Upper lobe of left lung (tissue), 6 donors: ENCODE measurements around the gene PLEKHG4. TPM values are rescaled to one million over a fixed set of nuclear protein-coding genes. Genes with fewer than 3 reads are reported as not detected.

Experiments
- ATAC-seq, 2 donors: fragments of 200-7000 bp; cut with Tn5 transposase; one replicate each; pipeline ENCODE4 v1.9.1; 2022; ENCODE audit warnings: mild to moderate bottlenecking in 2 of 2, moderate library complexity in 2 of 2; ENCODE audit not compliant: low FRiP score in 2 of 2
- DNase-seq, 2 donors: peaks; one replicate each; pipeline ENCODE4 v3.0.0-alpha.2; 2019 to 2020
- H3K27ac ChIP-seq, 4 donors: fragments of 200-600 bp; sonication (generic); one replicate each; pipeline ENCODE4 v1.5.1; 2016 to 2019
- H3K27me3 ChIP-seq, 4 donors: fragments of 200-600 bp; sonication (generic); one replicate each; pipeline ENCODE4 v1.5.1; 2017 to 2019
- H3K36me3 ChIP-seq, 4 donors: fragments of 200-600 bp; sonication (generic); one replicate each; pipeline ENCODE4 v1.5.1; 2016 to 2019
- H3K4me1 ChIP-seq, 4 donors: fragments of 200-600 bp; sonication (generic); one replicate each; pipeline ENCODE4 v1.5.1; 2018 to 2019
- H3K4me3 ChIP-seq, 4 donors: fragments of 200-600 bp; sonication (generic); one replicate each; pipeline ENCODE4 v1.5.1; 2017 to 2019; ENCODE audit warnings: mild to moderate bottlenecking in 2 of 4, moderate library complexity in 1 of 4
- H3K9me3 ChIP-seq, 4 donors: fragments of 200-600 bp; sonication (generic); one replicate each; pipeline ENCODE4 v1.5.1; 2018 to 2019
- CTCF ChIP-seq, 6 experiments: fragments of 450-650 bp in 4 of 6; fragments of 200-600 bp in 2 of 6; sonication (generic) in 2 of 6; IDR thresholded peaks; one replicate each; pipeline ENCODE4 v1.5.1; 2016 to 2019; ENCODE audit warnings: antibody characterized with exemption in 6 of 6
- EP300 ChIP-seq, 4 donors: sonication (generic); formaldehyde crosslinking; IDR thresholded peaks; one replicate each; pipeline ENCODE4 v1.5.1; 2017; ENCODE audit warnings: antibody characterized with exemption in 4 of 4, control low read depth in 2 of 4
- POLR2A ChIP-seq, 4 donors: fragments of 450-650 bp; IDR thresholded peaks; one replicate each; pipeline ENCODE4 v1.5.1; 2016 to 2017; ENCODE audit warnings: antibody characterized with exemption in 4 of 4, mild to moderate bottlenecking in 2 of 4
- POLR2AphosphoS5 ChIP-seq, 2 donors: sonication (generic); formaldehyde crosslinking; IDR thresholded peaks; one replicate each; pipeline ENCODE4 v1.5.1; 2017; ENCODE audit warnings: antibody characterized with exemption in 2 of 2
- WGBS, 2 donors: methylation state at CpG; one replicate each; pipeline ENCODE4 v1.1.5; 2017 to 2018; 5-methylcytosine and 5-hydroxymethylcytosine counted together
- total RNA-seq, 6 donors: library from RNA; depleted of rRNA in 4 of 6; stranded (reverse); fragments of >200 nt in 4 of 6; gene quantifications; one replicate each; pipeline versions ENCODE4 v1.1.0 to v1.2.1, GENCODE V29; 2016 to 2021
- donor health status: DM: no; HTN: no; CAD: no; lungs with moderate emphysema.
- donor health status: DM: no; HTN: yes; CAD: no; lungs with severe emphysema.

Gene PLEKHG4
- total RNA-seq, 6 donors from 2014 or later, result 13.4 to 39.8 (median 16.5) TPM

GRCh38 chr16:67238278-67238575 is 41.1 kb upstream of the PLEKHG4 start:
- Histone ChIP-seq H3K4me3 (no peak overlapping the region), H3K36me3 (peaks cover 51 to 68% (median 61%) of the 10 kb centered on the region in 4 donors), H3K9me3 (no peaks in the 10 kb centered on the region), H3K27ac (peak overlapping the region in 2 of 4 donors; percentile 46 to 95), H3K27me3 (no peaks in the 10 kb centered on the region), H3K4me1 (peaks cover 38 to 58% (median 45%) of the 10 kb centered on the region in 4 donors)
- TF ChIP-seq EP300 (IDR thresholded peaks at IDR 0.05) (no peak), POLR2A (IDR thresholded peaks at IDR 0.05) (no peak), POLR2AphosphoS5 (IDR thresholded peaks at IDR 0.05) (no peak), CTCF (IDR thresholded peaks at IDR 0.05) (no peak)
- ATAC-seq, result no peak
- 97 to 100% methylated on average over 3 of the region's 3 CpGs for WGBS, 2 donors
- DNase-seq, result no peak

DNA sequence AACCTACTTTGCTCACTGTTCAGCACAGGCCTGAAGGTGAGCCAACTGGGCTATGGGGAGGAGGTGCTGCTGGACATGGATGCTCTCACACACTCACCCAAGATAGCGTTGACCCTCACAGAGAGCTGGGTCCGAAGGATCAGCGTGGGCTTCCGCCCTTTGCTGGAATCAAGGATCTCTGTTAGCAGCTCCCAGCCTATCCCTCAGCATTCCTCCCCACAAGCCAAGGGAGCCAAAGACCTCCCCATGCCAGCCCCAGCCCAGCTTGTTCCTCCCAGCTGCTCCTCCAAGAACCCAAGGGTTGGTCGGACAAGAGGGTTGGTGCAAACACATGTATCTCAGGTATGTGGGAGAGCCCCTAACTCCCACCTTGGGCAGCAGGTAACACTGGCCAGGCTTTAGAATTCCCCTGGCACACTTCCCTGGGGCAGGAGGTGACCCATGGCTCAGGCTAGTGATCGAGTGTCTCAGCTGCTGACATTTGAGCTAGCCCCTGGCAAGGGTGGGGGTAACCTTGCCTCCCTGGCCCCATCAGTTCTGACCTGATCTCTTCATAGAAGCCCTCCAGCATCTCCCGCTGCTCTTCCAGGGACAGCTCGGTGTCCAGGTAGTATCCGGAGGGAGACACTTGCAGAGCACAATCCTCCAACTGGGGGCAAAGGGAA is 40.4 kb upstream of the PLEKHG4 start:
- Histone ChIP-seq H3K4me1 (peaks cover 45 to 65% (median 52%) of the 10 kb centered on the region in 4 donors), H3K36me3 (peaks cover 44 to 61% (median 54%) of the 10 kb centered on the region in 4 donors), H3K4me3 (no peak overlapping the region), H3K27me3 (no peaks in the 10 kb centered on the region), H3K9me3 (no peaks in the 10 kb centered on the region), H3K27ac (peak overlapping the region; percentile 93 to 96 (median 95))
- no peak for DNase-seq
- 81 to 84% methylated on average over 6 to 9 of the region's 9 CpGs for WGBS, 2 donors
- ATAC-seq, result no peak
- no peak for TF ChIP-seq EP300 (IDR thresholded peaks at IDR 0.05)
- no peak for TF ChIP-seq POLR2A (IDR thresholded peaks at IDR 0.05)
- TF ChIP-seq POLR2AphosphoS5 (IDR thresholded peaks at IDR 0.05), result no peak
- TF ChIP-seq CTCF (IDR thresholded peaks at IDR 0.05), result no peak

DNA sequence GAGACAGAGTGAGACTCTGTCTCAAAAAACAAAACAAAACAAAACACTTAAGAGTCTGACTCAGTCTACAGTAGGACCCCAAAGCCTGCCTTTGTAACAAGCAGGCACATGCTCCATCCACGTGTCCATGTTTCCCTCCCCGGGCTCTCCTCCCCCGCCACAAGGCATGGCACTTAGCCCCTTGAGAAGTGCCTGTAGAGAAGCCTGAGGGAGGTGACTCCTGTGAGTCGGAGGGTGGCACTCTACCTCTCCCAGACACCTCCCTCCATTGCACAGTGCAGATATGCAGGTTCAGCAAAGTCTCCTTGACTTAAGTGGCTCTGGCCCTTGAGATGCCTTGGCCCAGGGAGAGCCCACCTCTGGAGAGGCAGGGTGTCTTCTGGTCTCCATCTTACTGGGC is 38.8 kb upstream of the PLEKHG4 start:
- DNase-seq (peak in 1 of 2 donors; percentile 93), ATAC-seq (peak; percentile 9 to 84)
- peak overlapping the region; percentile 93 to 96 (median 95) for H3K27ac ChIP-seq

DNA sequence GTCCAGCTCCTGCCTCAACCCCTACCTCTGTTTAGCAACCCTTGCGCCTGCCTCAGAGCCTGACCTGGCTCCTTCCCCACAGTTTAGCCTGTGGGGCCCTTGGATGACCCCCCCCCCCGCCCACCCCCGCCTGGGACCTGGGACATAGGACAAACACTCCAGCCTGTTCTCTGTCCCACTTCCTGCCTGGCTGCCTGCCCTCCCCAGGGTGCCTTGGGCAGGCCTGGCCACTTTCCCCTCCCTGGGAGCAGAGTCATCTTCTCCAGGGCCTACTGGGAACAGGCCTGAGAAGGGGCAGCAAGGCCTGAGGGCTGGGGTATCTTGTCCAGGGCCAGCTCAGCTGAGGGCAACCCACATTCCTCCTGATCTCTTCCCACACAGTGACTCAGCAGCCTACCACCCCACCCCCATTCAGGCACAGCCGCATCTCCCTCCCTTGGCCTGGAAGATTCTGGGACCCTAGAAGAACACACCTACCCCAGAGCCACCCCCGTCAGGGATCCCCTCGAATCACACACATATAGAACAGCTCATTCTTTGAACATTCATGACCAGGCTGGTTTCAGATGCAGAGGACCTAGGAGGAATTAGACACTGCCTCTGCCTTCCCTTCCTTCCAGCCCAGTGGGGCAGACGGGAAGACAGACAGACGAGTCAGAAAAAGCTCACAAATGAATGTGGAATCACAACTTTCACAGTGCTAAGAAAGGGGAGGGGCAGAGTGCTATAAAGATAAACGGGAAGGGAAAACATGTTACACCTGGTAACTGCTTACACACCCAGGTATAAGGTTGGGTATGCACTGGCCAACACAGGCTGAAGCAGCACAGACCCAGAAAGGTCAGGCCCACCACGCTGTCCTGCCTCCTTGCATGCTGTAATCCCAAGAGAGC is 38.1 kb upstream of the PLEKHG4 start:
- no peak overlapping the region for H3K4me3 ChIP-seq
- 36 to 40% methylated on average over 9 to 10 of the region's 10 CpGs for WGBS, 2 donors
- H3K36me3 ChIP-seq, result peaks cover 23 to 38% (median 30%) of the 10 kb centered on the region in 4 donors
- TF ChIP-seq POLR2AphosphoS5 (IDR thresholded peaks at IDR 0.05) (peak; percentile 47 to 70), POLR2A (IDR thresholded peaks at IDR 0.05) (no peak), CTCF (IDR thresholded peaks at IDR 0.05) (no peak)
- DNase-seq, result peak in 1 of 2 donors; percentile 90
- ATAC-seq, result peak; percentile 5 to 72
- H3K9me3 ChIP-seq, result no peaks in the 10 kb centered on the region
- no peaks in the 10 kb centered on the region for H3K27me3 ChIP-seq
- peak overlapping the region; percentile 93 to 96 (median 95) for H3K27ac ChIP-seq
- peaks cover 66 to 84% (median 72%) of the 10 kb centered on the region in 4 donors for H3K4me1 ChIP-seq

More for the DNA sequence above, 38.8 kb upstream of the PLEKHG4 start:
- TF ChIP-seq CTCF (IDR thresholded peaks at IDR 0.05), result no peak
- TF ChIP-seq EP300 (IDR thresholded peaks at IDR 0.05), result peak in 1 of 4 donors; percentile 22
- TF ChIP-seq POLR2AphosphoS5 (IDR thresholded peaks at IDR 0.05), result peak; percentile 18
- no peak for TF ChIP-seq POLR2A (IDR thresholded peaks at IDR 0.05)
- Histone ChIP-seq H3K4me3 (no peak overlapping the region), H3K9me3 (no peaks in the 10 kb centered on the region), H3K36me3 (peaks cover 30 to 45% (median 38%) of the 10 kb centered on the region in 4 donors), H3K27me3 (no peaks in the 10 kb centered on the region), H3K4me1 (peaks cover 61 to 80% (median 68%) of the 10 kb centered on the region in 4 donors)
- WGBS, 2 donors, result 35 to 54% methylated on average over 4 of the region's 4 CpGs
